Motor neuron (in vitro differentiated cells): ENCODE results near the gene PTCD2. TPM values are rescaled to one million over a fixed set of nuclear protein-coding genes. Genes with fewer than 3 reads are reported as not detected.

Experiments
- total RNA-seq, 8 experiments: library from RNA; unstranded; fragments of 300-600 nt; gene quantifications; 2 replicates each; pipeline versions ENCODE4 v1.2.3 to v1.2.4, GENCODE V29; 2022

Gene PTCD2
- total RNA-seq, 8 experiments from 2014 or later = 4.8 to 20.6 (median 8.5) TPM

Other genes with a start within 250 kb of the PTCD2 start
- gene MAP1B, start 212.9 kb upstream of the PTCD2 start, total RNA-seq = 100 to 1,000 TPM in 7 of 8 experiments, 10 to 100 TPM in 1; 36.3 to 576 (median 371) TPM
- gene MRPS27, start 133 bp upstream of the PTCD2 start, total RNA-seq = 10 to 100 TPM; 37.5 to 93.7 (median 48.1) TPM
- gene ZNF366, start 187.0 kb downstream of the PTCD2 start, total RNA-seq = under 1 TPM in 6 of 8 experiments, not detected in 2; 0.09 to 0.57 (median 0.19) TPM